GM18861 (cell line): ENCODE results near the gene UBALD1.
"Not testable (repeated sequence)": the region's sequence is repeated elsewhere in the genome, so short reads cannot be mapped to it uniquely, and the experiment has no call there.

Experiments
- ATAC-seq: cut with Tn5 transposase; IDR thresholded peaks from one replicate; pipeline ENCODE4 v1.9.1; 2021; ENCODE audit not compliant: unreplicated experiment

Gene UBALD1

DNA sequence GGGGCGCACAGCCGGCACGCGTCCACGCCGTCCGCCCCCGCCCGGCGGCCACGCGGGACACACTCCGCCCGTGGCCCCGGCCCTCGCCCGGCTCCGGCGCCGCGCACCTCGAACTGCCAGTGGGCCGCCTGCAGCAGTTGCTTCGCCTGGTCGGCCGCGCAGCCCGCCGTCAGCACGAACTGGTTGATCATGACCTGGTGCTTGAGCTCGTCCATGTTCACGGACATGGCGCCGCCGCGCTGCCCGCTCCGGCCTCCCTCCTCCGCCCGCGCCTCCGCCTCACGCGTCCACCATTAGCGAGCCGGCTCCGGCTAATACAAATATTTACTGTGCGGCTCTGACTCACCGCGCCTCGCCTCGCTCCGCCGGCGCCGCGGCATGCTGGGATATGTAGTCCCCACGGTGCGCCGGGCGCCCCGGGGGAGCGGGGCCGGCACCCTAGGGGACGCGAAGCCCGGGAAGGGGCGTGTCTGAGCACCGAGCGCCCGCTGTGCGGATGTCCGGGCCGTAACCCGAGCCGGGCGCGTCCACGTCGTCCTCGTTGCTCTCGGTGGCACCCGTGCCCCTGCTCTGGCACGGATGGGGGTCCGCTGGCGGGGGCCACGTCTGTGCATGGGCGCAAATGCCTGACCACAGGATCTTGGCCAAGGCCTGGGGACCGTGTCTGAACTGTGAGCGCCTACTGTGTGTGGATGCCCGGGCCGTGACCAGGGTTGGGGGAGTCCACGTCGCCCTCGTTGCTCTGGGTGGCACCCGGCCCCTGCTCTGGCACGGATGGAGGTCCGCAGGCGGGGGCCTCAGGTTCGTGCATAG lies at the start of gene UBALD1:
Gene UBALD1, minus strand, starts transcription at position 318 of the 813 bp plus-strand sequence. Its CDS starts 91 bp downstream, at position 227.
- ATAC-seq = peak; percentile 54

GRCh38 chr16:4663777-4664465 lies 49.2 kb upstream of the UBALD1 start:
- ATAC-seq = no peak

GRCh38 chr16:4663465-4663776 lies 48.7 kb upstream of the UBALD1 start:
- no peak for ATAC-seq

- no peak for ATAC-seq
These were observed 47.0 kb upstream of the UBALD1 start for GRCh38 chr16:4661661-4662060.

GRCh38 chr16:4660454-4661007 lies 45.8 kb upstream of the UBALD1 start:
- no peak for ATAC-seq

DNA sequence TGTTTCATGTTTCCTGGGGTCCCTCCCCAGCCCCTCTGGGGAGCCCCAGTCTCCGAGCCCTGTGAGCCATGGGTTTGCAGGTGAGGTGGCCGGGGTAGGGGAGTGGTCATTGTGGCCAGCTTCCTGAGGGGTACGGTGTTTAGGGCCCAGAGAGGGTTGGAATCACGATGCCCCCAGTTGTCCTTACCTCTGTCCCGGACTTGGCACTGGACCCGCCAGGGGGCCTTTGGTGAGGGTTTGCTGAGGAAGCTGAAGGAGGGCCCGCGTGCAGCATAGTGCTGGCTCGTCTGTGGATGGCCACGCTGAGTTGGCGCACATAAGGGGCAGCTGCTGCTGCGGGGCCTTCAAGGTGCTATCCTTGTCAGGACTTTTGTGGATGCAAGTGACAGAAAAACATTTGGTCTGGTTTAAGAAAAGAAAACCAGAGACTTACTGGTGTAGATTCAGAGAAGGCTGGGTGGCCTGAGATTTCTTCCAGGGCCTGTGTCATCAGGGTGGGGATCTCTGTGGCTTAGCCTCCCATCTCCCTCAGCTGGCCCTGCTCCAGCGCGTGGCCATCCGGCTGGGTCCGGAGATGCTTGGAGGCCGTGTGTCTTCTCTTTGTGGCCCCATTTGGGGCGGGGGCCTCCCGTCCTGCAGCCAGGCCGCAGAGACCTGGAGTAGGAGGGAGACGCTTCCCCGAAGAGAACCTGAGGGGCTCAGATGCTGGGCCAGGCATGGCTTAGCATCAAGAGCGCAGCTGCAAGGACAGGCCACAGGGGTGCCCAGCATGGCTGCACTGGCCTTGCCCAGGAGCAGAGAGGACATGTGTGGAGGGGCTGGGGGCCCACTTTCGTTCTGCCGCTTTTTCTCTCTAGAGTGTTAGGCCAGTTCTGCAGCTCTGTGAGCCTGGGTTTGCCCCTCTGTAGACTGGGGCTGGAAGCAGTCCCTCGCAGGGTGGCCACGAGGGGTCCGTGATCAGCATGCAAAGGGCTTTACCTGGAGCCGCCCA lies 45.0 kb upstream of the UBALD1 start:
- ATAC-seq = no peak

DNA sequence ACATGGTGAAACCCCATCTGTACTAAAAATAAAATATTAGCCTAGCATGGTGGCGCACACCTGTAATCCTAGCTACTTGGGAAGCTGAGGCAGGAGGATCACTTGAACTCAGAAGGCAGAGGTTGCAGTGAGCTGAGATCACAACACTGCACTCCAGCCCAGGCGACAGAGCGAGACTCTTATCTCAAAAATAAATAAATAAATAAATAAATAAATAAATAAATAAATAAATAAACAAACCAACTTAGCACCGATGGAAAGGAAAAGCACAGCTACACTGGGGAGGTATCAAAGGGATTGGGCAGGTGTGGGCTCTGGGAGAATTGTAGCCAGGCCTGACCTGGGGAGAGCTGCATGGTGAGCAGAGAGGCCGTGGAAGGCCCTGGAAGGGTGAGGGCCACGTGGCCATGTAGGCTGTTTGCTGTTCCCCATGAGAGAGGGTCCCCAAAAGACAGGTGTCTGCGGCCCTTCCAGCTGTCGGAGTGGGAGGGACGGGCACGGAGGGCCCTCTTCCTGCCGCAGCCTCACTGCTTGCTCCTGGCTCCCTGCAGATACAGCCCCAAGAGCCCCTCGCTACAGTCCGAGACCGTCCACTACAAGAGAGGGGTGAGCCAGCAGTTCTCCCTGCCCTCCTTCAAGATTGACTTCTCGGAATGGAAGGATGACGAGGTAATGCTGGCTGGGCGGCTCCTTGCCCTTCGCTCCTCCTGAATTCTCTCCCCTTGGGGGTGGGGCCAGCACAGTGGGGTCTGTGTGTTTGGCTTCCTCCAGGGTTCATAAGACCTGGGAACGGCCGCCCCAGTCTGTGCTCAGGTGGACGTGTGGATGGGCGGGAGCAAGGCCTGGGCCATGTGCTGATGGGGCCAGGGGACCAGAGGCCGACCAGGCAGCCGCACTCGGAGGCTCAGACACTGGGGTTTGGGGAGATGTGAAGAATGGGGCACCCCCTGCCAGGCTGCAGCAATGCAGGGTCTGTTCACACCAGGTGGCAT lies 42.3 kb upstream of the UBALD1 start:
- no peak for ATAC-seq

- ATAC-seq = no peak
These were observed 41.5 kb upstream of the UBALD1 start for GRCh38 chr16:4656221-4656620.

- ATAC-seq = no peak
These were observed 41.1 kb upstream of the UBALD1 start for GRCh38 chr16:4655801-4656200.

DNA sequence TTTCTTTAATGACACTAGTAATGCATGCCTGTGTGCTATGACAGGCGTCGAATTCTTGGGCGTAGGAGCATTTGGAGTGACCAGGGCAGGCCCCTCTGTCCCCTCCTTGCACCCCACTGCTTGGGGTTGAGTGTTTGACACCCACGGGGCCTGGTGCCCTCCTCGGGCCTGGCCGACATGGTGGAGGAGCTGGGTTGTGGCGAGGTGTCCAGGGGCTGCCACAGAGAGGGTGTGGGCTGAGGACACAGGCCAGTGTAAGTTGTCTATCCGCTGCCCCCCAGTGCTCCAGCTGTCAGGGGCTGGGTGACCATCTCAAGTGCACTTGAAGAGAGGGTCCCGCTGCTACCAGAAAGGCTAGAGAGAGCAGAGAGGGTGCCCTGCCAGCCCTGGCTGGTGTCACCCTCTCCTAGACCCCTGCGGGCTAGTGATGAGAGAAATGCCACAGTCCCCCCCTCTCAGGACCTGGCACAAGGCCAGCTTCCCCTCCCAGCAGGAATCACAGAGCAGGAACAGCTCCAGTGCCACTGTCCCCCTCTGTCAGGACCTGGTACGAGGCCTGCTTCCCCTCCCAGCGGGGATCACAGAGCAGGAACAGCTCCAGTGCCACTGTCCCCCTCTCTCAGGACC lies 40.4 kb upstream of the UBALD1 start:
- no peak for ATAC-seq

DNA sequence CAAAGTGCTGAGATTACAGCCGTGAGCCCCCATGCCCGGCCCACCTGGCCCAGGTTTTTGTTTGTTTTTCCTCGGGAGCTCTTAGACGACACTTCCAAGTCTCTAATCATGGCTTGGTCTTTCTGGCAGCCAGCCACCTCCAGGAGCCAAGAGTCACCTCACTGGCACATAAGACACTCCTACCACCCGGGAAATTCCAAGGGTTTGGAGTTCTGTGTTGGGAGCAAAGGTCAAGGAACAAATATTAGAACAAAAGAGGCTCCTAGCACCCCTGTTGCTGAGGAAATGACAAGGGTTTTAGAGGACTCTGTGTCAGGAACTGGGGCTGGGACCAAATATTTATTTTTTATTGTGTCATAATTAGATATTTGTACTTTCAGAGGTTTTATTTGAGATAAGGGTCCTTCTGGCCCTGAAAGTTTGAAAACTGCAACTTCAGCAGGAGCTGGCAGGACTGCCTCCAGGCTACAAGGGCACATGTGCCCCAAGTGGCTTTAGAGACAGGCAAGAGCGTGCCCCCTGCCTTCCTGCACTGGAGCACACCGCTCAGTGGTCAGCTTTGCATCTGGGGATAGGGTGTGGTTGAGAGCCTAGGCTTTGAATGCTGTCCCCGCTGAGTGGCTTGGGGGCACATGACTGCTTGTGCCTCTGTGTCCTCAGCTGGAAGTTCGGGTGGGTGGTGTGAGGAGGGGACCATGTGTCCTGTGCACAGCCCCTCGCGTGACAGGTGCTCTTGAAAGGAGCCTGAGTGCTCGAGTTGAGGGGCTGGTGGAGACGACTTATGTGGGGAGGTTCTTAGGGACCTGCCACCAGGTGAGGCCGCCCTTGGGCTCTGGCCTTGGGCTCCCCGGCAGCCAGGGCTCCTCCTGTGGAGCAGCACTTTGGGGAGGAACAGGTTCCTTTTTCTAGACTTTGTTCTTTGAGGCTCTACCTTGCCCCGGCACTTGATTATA lies 39.6 kb upstream of the UBALD1 start:
- ATAC-seq = no peak

DNA sequence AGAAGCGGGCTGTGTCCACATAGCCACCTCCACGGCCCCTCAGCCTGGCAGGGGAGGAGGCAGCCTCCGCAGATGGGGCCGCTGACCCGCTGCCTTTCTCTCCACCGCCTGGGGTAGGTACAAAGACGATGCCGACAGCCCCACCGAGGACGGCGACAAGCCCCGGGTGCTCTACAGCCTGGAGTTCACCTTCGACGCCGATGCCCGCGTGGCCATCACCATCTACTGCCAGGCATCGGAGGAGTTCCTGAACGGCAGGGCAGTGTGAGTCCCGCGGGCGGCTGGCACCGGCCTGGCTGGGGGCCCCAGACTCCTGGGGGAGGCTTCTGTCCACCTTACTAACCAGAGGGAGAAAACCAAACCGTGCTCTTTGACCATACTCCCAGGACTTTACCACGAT lies 37.9 kb upstream of the UBALD1 start:
- ATAC-seq = no peak

DNA sequence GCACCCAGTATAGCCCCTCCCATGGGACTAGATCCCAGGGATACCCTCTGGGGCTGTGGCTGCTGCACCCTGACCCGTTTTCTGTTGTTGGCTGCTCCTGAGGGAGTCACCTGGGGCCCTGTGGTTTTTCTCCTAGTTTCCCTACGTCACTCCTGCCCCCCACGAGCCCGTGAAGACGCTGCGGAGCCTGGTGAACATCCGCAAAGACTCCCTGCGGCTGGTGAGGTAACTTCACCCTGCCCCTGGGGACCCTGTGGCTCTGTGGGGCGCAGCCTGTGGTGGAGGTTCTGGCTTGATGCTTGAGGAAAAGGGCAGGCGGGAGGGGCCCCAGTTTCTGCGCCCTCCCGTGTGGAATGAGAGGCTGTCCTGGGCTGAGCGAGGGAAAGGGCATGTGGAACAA lies 37.1 kb upstream of the UBALD1 start:
- ATAC-seq = no peak

DNA sequence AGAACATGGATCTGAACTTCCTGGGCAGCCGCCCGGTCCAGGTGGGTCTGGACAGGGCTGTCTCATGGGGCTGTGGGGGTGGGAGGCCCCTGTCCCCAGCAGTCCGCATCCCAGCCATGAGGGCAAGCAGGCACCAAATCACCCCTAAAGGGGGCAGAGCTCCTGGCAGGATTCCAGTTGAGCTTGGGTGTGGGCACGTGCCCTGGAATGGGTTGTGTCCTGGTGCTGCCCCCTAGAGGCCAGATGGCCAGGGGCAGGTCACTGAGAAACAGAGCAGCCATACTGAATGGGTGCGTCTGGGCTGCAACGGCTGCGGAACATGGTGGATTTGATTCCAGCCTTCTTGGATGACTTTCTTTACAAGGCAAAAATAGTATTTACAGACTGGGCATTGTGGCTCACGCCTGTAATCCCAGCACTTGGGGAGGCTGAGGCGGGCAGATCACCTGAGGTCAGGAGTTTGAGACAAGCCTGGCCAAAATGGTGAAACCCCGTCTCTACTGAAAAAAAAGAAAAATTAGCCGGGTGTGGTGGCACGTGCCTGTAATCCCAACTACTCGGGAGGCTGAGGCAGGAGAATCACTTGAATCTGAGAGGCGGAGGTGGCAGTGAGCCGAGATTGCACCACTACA lies 35.9 kb upstream of the UBALD1 start:
- ATAC-seq = not testable (repeated sequence)

DNA sequence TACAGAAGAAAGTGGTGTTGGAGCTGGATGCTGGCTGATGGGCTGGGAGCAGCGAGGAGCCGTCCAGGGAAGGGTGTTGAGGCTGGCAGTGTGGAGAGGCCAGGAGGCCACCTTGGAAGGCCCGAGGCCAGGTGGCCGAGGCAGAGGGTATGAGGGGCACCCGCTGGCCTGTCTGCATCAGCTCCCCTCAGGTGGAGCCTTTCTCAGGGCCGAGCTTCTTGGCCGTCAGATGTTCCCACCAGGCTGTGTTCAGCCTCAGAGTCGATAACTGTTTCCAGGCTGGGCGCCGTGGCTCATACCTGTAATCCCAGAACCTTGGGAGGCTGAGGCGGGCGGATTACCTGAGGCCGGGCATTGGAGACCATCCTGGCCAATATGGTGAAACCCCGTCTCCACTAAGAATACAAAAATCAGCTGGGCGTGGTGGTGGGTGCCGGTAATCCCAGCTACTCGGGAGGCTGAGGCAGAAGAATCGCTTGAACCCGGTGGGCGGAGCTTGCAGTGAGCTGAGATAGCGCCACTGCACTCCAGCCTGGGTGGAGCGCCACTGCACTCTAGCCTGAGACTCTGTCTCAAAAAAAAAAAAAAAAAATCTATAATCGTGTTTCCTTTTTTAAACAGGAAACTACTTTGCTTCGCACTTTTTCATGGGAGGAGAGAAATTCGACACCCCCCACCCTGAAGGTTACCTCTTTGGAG lies 35.2 kb upstream of the UBALD1 start:
- no peak for ATAC-seq

DNA sequence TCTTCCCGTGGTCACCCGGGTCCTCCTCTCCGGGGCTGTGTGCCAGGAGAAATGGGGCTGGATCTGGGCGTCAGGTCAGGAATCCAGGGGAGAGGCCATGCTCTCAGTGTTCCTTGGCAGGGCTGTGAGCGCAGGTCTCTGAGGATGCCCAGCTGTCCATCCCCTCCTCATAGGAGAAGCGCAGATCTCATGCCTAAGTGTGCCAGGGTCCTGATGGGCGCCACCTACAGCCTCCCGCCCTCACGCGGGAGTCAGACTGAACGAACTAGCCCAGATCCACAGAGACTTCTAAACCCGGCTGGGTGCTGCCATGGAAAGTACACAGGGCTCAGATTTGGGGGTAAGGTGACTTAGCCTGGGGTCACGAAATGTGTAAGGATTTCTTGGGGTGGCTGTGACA lies 34.2 kb upstream of the UBALD1 start:
- no peak for ATAC-seq

- no peak for ATAC-seq
These were observed 32.9 kb upstream of the UBALD1 start for GRCh38 chr16:4647644-4647980.
